Esophagus squamous epithelium (tissue), 5 donors: ENCODE data around the gene GALK2. TPM values are rescaled to one million over a fixed set of nuclear protein-coding genes. Genes with fewer than 3 reads are reported as not detected.
A peak's percentile ranks its signal among the peaks of the same experiment; 100 is the strongest.

Source experiments
- DNase-seq: peaks from one replicate; lab custom pipeline; 2025; lab: John Stamatoyannopoulos, UW
- H3K27ac ChIP-seq, 4 donors: fragments of 200-600 bp; sonication (generic); one replicate each; pipeline ENCODE4 v1.5.1; 2016 to 2019; ENCODE audit warnings: mild to moderate bottlenecking in 1 of 4
- H3K27me3 ChIP-seq, 4 donors: fragments of 200-600 bp; sonication (generic); 1 replicate in 3 of 4; 2 replicates in 1 of 4; pipeline versions ENCODE4 v1.5.1 to v1.6.0; 2017 to 2021; ENCODE audit warnings: antibody characterized with exemption in 1 of 4
- H3K36me3 ChIP-seq, 3 donors: fragments of 200-600 bp; sonication (generic); one replicate each; pipeline ENCODE4 v1.5.1; 2016 to 2019
- H3K4me1 ChIP-seq, 3 donors: fragments of 200-600 bp; sonication (generic); one replicate each; pipeline ENCODE4 v1.5.1; 2017 to 2019
- H3K4me3 ChIP-seq, 4 donors: fragments of 200-600 bp; sonication (generic); 1 replicate in 3 of 4; 2 replicates in 1 of 4; pipeline ENCODE4 v1.5.1; 2016 to 2019; ENCODE audit warnings: mild to moderate bottlenecking in 2 of 4, moderate library complexity in 1 of 4
- H3K9me3 ChIP-seq, 3 donors: fragments of 200-600 bp; sonication (generic); one replicate each; pipeline ENCODE4 v1.5.1; 2016 to 2019
- POLR2A ChIP-seq, 4 donors: fragments of 450-650 bp; IDR thresholded peaks; one replicate each; pipeline ENCODE4 v1.6.1; 2017; ENCODE audit warnings: antibody characterized with exemption in 4 of 4, mild to moderate bottlenecking in 4 of 4, moderate library complexity in 3 of 4
- WGBS, 2 donors: methylation state at CpG; one replicate each; pipeline ENCODE4 v1.1.5; 2018; 5-methylcytosine and 5-hydroxymethylcytosine counted together
- intact Hi-C: fragments of 100-400 bp; cut with DNase I; formaldehyde crosslinking; loops from one replicate; pipeline ENCODE4 v1.15.0; 2022
- total RNA-seq, 4 donors: library from RNA; depleted of rRNA; stranded (reverse); fragments of >200 nt; gene quantifications; one replicate each; pipeline ENCODE4 v1.1.0, GENCODE V29; 2016
- TF ChIP-seq, protein P1 (sequence below), 6 experiments: fragments of 450-650 bp in 4 of 6; fragments of 200-600 bp in 2 of 6; sonication (generic) in 2 of 6; IDR thresholded peaks; one replicate each; pipeline ENCODE4 v1.5.1; 2016 to 2019; ENCODE audit warnings: antibody characterized with exemption in 6 of 6, mild to moderate bottlenecking in 4 of 6, moderate library complexity in 4 of 6
- donor health status: DM: yes; HTN: yes; CAD: no.

GALK2 gene
- total RNA-seq, 4 donors from 2014 or later, result 7.2 to 30.5 (median 21.4) TPM

DNA sequence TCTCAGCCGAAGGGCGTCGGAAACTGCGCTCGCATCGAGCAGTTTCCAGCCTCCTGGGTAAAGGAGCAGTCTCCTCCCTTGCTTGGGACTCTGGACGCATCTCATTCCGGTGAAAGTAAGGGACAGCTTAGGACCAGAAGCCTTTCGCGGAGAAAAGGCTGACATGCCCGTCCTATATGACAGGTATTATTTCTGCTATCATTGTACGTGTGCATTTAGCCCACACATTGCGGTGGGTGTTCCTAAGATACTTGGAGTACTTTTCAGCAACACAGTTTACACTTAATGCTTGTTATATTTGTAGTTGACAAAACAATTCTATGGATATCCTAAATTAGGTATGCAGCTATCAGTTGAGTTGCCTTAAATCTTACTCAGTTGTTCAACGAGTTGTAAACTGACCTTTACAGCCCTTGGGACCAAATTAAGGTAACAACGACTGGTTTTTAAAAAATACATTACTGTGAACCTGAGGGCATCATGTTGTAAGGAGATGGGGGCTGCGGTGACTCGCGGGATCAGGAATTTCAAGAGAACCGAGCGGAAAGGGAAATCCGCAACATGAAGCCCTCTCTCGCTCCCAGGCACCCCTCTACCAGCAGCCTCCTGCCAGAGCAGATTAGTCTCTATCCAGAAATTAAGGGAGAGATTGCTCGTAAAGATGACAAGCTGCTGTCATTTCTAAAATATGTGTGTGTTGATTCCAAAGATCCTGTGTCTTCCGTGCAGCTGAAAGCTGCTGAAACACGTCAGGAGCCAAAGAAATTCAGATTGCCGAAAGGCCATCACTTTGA, 14.0 kb upstream of the GALK2 start:
- intact Hi-C loops, result no loop called here
- 1% methylated on average over 15 to 17 of the region's 26 CpGs for WGBS, 2 donors
- Histone ChIP-seq H3K4me3 (peak overlapping the region; percentile 77 to 99 (median 90)), H3K36me3 (peaks cover 0 to 1% (median 0%) of the 10 kb centered on the region in 3 donors), H3K4me1 (peaks cover 7 to 50% (median 17%) of the 10 kb centered on the region in 3 donors), H3K27me3 (no peaks in the 10 kb centered on the region), H3K9me3 (no peaks in the 10 kb centered on the region), H3K27ac (peak overlapping the region; percentile 69 to 97 (median 92))
- TF ChIP-seq POLR2A (IDR thresholded peaks at IDR 0.05), result no peak
- TF ChIP-seq, protein P1, sequence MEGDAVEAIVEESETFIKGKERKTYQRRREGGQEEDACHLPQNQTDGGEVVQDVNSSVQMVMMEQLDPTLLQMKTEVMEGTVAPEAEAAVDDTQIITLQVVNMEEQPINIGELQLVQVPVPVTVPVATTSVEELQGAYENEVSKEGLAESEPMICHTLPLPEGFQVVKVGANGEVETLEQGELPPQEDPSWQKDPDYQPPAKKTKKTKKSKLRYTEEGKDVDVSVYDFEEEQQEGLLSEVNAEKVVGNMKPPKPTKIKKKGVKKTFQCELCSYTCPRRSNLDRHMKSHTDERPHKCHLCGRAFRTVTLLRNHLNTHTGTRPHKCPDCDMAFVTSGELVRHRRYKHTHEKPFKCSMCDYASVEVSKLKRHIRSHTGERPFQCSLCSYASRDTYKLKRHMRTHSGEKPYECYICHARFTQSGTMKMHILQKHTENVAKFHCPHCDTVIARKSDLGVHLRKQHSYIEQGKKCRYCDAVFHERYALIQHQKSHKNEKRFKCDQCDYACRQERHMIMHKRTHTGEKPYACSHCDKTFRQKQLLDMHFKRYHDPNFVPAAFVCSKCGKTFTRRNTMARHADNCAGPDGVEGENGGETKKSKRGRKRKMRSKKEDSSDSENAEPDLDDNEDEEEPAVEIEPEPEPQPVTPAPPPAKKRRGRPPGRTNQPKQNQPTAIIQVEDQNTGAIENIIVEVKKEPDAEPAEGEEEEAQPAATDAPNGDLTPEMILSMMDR (IDR thresholded peaks at IDR 0.05), result no peak
- no peak for DNase-seq

DNA sequence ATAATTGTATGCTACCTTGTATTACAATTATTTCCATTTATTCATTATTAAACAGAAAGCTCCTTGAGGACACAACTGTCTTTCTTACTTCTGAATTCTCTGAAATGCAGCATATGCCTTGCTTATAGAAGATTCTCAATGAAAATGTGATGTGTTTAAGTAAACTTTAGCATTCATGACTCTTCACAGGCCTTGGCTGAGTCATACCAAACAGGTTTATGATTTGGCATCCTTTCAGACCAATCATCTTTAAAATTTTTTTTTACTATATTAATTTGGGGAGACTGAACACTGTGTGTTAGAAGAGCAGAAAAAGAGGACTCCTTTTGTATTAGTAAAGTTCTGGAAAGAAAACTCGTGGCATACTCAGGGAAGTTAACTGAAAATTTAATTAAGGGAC, 6.4 kb upstream of the GALK2 start:
- DNase-seq, result no peak
- no peak overlapping the region for H3K4me3 ChIP-seq
- no peaks in the 10 kb centered on the region for H3K9me3 ChIP-seq
- no peaks in the 10 kb centered on the region for H3K27me3 ChIP-seq
- intact Hi-C loops, result no loop called here
- no peak overlapping the region for H3K27ac ChIP-seq
- no peak for TF ChIP-seq POLR2A (IDR thresholded peaks at IDR 0.05)
- TF ChIP-seq, protein P1 (IDR thresholded peaks at IDR 0.05), result no peak
- peaks cover 0 to 6% (median 0%) of the 10 kb centered on the region in 3 donors for H3K4me1 ChIP-seq
- H3K36me3 ChIP-seq, result peaks cover 0 to 12% (median 0%) of the 10 kb centered on the region in 3 donors
- WGBS, 2 donors, result 35 to 50% methylated on average over 1 of the region's 1 CpG

- Histone ChIP-seq H3K27me3 (no peaks in the 10 kb centered on the region), H3K9me3 (no peaks in the 10 kb centered on the region), H3K4me1 (peaks cover 0 to 11% (median 0%) of the 10 kb centered on the region in 3 donors), H3K27ac (no peak overlapping the region), H3K4me3 (no peak overlapping the region), H3K36me3 (peaks cover 0 to 12% (median 0%) of the 10 kb centered on the region in 3 donors)
- intact Hi-C loops, result no loop called here
- no peak for DNase-seq
- no peak for TF ChIP-seq POLR2A (IDR thresholded peaks at IDR 0.05)
- TF ChIP-seq, protein P1 (IDR thresholded peaks at IDR 0.05), result no peak
Measured at GRCh38 chr15:49164865-49165264, 5.2 kb upstream of the GALK2 start.

DNA sequence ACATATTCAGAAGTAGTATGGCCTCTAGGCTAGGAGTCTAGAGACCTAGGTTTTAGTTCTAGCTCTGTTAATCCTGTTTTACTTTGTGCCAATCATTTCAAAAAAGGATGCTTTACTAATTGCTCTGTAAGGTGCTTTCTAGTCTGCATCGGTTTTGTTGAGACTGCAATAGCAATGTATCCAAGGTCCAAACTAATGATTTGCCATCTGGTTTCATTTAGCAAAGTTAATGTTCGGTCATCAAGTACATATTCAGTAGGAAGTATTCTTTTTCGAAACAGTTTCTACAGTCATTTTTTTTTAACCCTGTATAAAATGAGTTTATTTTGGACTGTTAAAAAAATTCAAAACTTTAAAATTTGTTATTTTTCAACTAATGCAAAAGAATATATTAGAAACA, 2.0 kb upstream of the GALK2 start:
- peaks cover 0 to 33% (median 9%) of the 10 kb centered on the region in 3 donors for H3K4me1 ChIP-seq
- no peaks in the 10 kb centered on the region for H3K36me3 ChIP-seq
- 82 to 88% methylated on average over 3 of the region's 3 CpGs for WGBS, 2 donors
- no peak for DNase-seq
- no peaks in the 10 kb centered on the region for H3K9me3 ChIP-seq
- H3K4me3 ChIP-seq, result no peak overlapping the region
- intact Hi-C loops, result no loop called here
- no peak overlapping the region for H3K27ac ChIP-seq
- TF ChIP-seq POLR2A (IDR thresholded peaks at IDR 0.05), result no peak
- TF ChIP-seq, protein P1 (IDR thresholded peaks at IDR 0.05), result no peak
- H3K27me3 ChIP-seq, result no peaks in the 10 kb centered on the region

GRCh38 chr15:49171790-49172189, 1.7 kb downstream of the GALK2 start:
- intact Hi-C loops, result no loop called here
- Histone ChIP-seq H3K9me3 (no peaks in the 10 kb centered on the region), H3K27ac (no peak overlapping the region), H3K4me3 (no peak overlapping the region), H3K4me1 (peaks cover 0 to 27% (median 9%) of the 10 kb centered on the region in 3 donors), H3K27me3 (no peaks in the 10 kb centered on the region), H3K36me3 (no peaks in the 10 kb centered on the region)
- WGBS, 2 donors, result 96 to 98% methylated on average over 12 of the region's 12 CpGs
- no peak for TF ChIP-seq POLR2A (IDR thresholded peaks at IDR 0.05)
- TF ChIP-seq, protein P1 (IDR thresholded peaks at IDR 0.05), result no peak
- DNase-seq, result no peak
